Gastroesophageal sphincter (tissue), 4 donors: ENCODE data around the gene SEMA3F. TPM values are rescaled to one million over a fixed set of nuclear protein-coding genes. Genes with fewer than 3 reads are reported as not detected.

ENCODE experiments used
- ATAC-seq: fragments of 150-250 bp; one replicate; pipeline ENCODE4 v1.9.1; 2016; ENCODE audit warnings: mild to moderate bottlenecking, moderate library complexity
- H3K27ac ChIP-seq, 4 donors: fragments of 200-600 bp; sonication (generic) in 3 of 4; 1 replicate in 3 of 4; 2 replicates in 1 of 4; pipeline ENCODE4 v1.5.1; 2016 to 2019
- H3K27me3 ChIP-seq: fragments of 200-600 bp; sonication (generic); one replicate; pipeline ENCODE4 v1.5.1; 2019
- H3K36me3 ChIP-seq, 2 donors: fragments of 200-600 bp; sonication (generic); one replicate each; pipeline ENCODE4 v1.5.1; 2019; ENCODE audit warnings: control low read depth in 1 of 2
- H3K4me1 ChIP-seq, 3 donors: fragments of 200-600 bp; sonication (generic); 1 replicate in 2 of 3; 2 replicates in 1 of 3; pipeline ENCODE4 v1.5.1; 2016 to 2019; ENCODE audit warnings: control low read depth in 2 of 3
- H3K4me3 ChIP-seq, 2 donors: fragments of 200-600 bp; sonication (generic); one replicate each; pipeline ENCODE4 v1.5.1; 2019; ENCODE audit warnings: mild to moderate bottlenecking in 1 of 2, moderate library complexity in 1 of 2
- H3K9me3 ChIP-seq, 3 donors: fragments of 200-600 bp; sonication (generic); one replicate each; pipeline ENCODE4 v1.5.1; 2017 to 2019; ENCODE audit warnings: control low read depth in 2 of 3
- CTCF ChIP-seq, 4 experiments: fragments of 200-600 bp in 2 of 4; fragments of 450-650 bp in 2 of 4; sonication (generic) in 1 of 4; IDR thresholded peaks; one replicate each; pipeline ENCODE4 v1.5.1; 2017 to 2019; ENCODE audit warnings: antibody characterized with exemption in 4 of 4, mild to moderate bottlenecking in 2 of 4, moderate library complexity in 2 of 4
- EP300 ChIP-seq: sonication (generic); formaldehyde crosslinking; IDR thresholded peaks from one replicate; pipeline ENCODE4 v1.6.1; 2017; ENCODE audit warnings: antibody characterized with exemption, mild to moderate bottlenecking
- POLR2A ChIP-seq, 2 donors: fragments of 450-650 bp; IDR thresholded peaks; one replicate each; pipeline ENCODE4 v1.6.1; 2017; ENCODE audit warnings: antibody characterized with exemption in 2 of 2, mild to moderate bottlenecking in 2 of 2, moderate library complexity in 1 of 2
- POLR2AphosphoS5 ChIP-seq: sonication (generic); formaldehyde crosslinking; IDR thresholded peaks from one replicate; pipeline ENCODE4 v1.6.1; 2017; ENCODE audit warnings: antibody characterized with exemption
- WGBS, 2 donors: methylation state at CpG; one replicate each; pipeline ENCODE4 v1.1.5; 2018; ENCODE audit warnings: low coverage in 1 of 2; 5-methylcytosine and 5-hydroxymethylcytosine counted together
- total RNA-seq, 4 donors: library from RNA; depleted of rRNA; stranded (reverse); fragments of >200 nt; gene quantifications; one replicate each; pipeline ENCODE4 v1.1.0, GENCODE V29; 2016

The SEMA3F gene
- total RNA-seq, 4 donors from 2014 or later, result 6.7 to 33.5 (median 16.3) TPM

GRCh38 chr3:50171540-50172301 is 16.6 kb downstream of the SEMA3F start:
- TF ChIP-seq EP300 (no peak), POLR2A (IDR thresholded peaks at IDR 0.05) (no peak), POLR2AphosphoS5 (no peak), CTCF (IDR thresholded peaks at IDR 0.05) (no peak)
- peak overlapping the region in 1 of 4 donors; percentile 43 for H3K27ac ChIP-seq
- ATAC-seq, result no peak
- no peak overlapping the region for H3K4me3 ChIP-seq
- H3K9me3 ChIP-seq, result no peaks in the 10 kb centered on the region
- peaks cover 0 to 33% of the 10 kb centered on the region in 2 donors for H3K36me3 ChIP-seq
- H3K4me1 ChIP-seq, result peaks cover 0 to 48% (median 9%) of the 10 kb centered on the region in 3 donors
- WGBS, 2 donors, result 80% methylated on average over 1 of the region's 21 CpGs; no CpG with 5 or more reads in 1 of the 2 donors
- H3K27me3 ChIP-seq, result no peaks in the 10 kb centered on the region

- peaks cover 0 to 33% of the 10 kb centered on the region in 2 donors for H3K36me3 ChIP-seq
- H3K27me3 ChIP-seq, result no peaks in the 10 kb centered on the region
- TF ChIP-seq POLR2A (IDR thresholded peaks at IDR 0.05), result no peak
- no peak for TF ChIP-seq EP300
- no peak for TF ChIP-seq CTCF (IDR thresholded peaks at IDR 0.05)
- no peak for TF ChIP-seq POLR2AphosphoS5
- ATAC-seq, result no peak
- H3K4me1 ChIP-seq, result peaks cover 0 to 38% (median 2%) of the 10 kb centered on the region in 3 donors
- no peaks in the 10 kb centered on the region for H3K9me3 ChIP-seq
- H3K4me3 ChIP-seq, result no peak overlapping the region
- no peak overlapping the region for H3K27ac ChIP-seq
- WGBS, 2 donors, result 0 to 100% methylated on average over 1 to 2 of the region's 8 CpGs
Measured at GRCh38 chr3:50172626-50173220, 17.6 kb downstream of the SEMA3F start.

- no peak for TF ChIP-seq POLR2A (IDR thresholded peaks at IDR 0.05)
- no peak for TF ChIP-seq POLR2AphosphoS5
- no peak for TF ChIP-seq CTCF (IDR thresholded peaks at IDR 0.05)
- TF ChIP-seq EP300, result no peak
- Histone ChIP-seq H3K4me3 (no peak overlapping the region), H3K4me1 (peaks cover 0 to 26% (median 2%) of the 10 kb centered on the region in 3 donors), H3K36me3 (peaks cover 0 to 33% of the 10 kb centered on the region in 2 donors), H3K27ac (no peak overlapping the region), H3K27me3 (no peaks in the 10 kb centered on the region), H3K9me3 (no peaks in the 10 kb centered on the region)
- no peak for ATAC-seq
- no CpG with 5 or more reads among the region's 29 CpGs for WGBS, 2 donors
Measured at GRCh38 chr3:50173685-50174516, 18.8 kb downstream of the SEMA3F start.

- H3K27me3 ChIP-seq, result no peaks in the 10 kb centered on the region
- no peaks in the 10 kb centered on the region for H3K9me3 ChIP-seq
- peaks cover 0 to 20% (median 2%) of the 10 kb centered on the region in 3 donors for H3K4me1 ChIP-seq
- WGBS, 2 donors, result no CpG with 5 or more reads among the region's 7 CpGs
- no peak for ATAC-seq
- H3K36me3 ChIP-seq, result peaks cover 0 to 33% of the 10 kb centered on the region in 2 donors
- H3K4me3 ChIP-seq, result no peak overlapping the region
- H3K27ac ChIP-seq, result no peak overlapping the region
- TF ChIP-seq POLR2A (IDR thresholded peaks at IDR 0.05) (no peak), EP300 (no peak), CTCF (IDR thresholded peaks at IDR 0.05) (no peak), POLR2AphosphoS5 (no peak)
Measured at GRCh38 chr3:50174517-50174895, 19.4 kb downstream of the SEMA3F start.
